Measurements from ENCODE around the gene CTTNBP2. TPM values are rescaled to one million over a fixed set of nuclear protein-coding genes. Genes with fewer than 3 reads are reported as not detected.
A peak's percentile ranks its signal among the peaks of the same experiment; 100 is the strongest.

The CTTNBP2 gene
- total and polyA plus RNA-seq, 9 donors: 2.6 to 18.4 (median 10.0) TPM

DNA sequence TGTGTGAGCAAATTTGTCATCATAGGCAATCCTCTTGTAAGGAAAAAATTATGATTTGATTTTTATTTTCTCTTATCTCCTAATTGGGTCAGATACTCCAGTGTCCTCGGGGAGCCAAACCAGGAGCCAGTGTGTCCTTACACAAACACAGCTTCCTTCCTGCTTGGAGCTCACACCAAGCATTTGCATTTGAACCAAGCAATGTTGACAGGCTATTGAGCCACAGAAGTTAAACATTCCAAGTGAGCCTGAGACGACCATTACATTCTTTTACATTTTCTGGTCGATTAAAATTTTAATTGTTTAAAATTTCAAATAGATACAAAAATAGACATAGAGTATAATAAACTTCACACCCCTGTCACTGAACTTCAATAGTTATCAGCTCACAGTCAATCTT lies 198.6 kb downstream of the CTTNBP2 start:
- no peak overlapping the region for H3K4me3 ChIP-seq
- H3K36me3 ChIP-seq: no peaks in the 10 kb centered on the region
- intact Hi-C loops (cut with DNase I): no loop called here
- no peaks in the 10 kb centered on the region for H3K27me3 ChIP-seq
- H3K9me3 ChIP-seq: no peaks in the 10 kb centered on the region
- 10 to 13% (median 12%) methylated on average over 3 of the region's 3 CpGs for WGBS, 3 donors
- H3K4me1 ChIP-seq (ENCODE audit: insufficient read depth): no peaks in the 10 kb centered on the region
- DNase-seq: no peak
- TF ChIP-seq POLR2A (IDR thresholded peaks at IDR 0.05) (no peak), EP300 (IDR thresholded peaks at IDR 0.05) (no peak)
- TF ChIP-seq, protein P1, sequence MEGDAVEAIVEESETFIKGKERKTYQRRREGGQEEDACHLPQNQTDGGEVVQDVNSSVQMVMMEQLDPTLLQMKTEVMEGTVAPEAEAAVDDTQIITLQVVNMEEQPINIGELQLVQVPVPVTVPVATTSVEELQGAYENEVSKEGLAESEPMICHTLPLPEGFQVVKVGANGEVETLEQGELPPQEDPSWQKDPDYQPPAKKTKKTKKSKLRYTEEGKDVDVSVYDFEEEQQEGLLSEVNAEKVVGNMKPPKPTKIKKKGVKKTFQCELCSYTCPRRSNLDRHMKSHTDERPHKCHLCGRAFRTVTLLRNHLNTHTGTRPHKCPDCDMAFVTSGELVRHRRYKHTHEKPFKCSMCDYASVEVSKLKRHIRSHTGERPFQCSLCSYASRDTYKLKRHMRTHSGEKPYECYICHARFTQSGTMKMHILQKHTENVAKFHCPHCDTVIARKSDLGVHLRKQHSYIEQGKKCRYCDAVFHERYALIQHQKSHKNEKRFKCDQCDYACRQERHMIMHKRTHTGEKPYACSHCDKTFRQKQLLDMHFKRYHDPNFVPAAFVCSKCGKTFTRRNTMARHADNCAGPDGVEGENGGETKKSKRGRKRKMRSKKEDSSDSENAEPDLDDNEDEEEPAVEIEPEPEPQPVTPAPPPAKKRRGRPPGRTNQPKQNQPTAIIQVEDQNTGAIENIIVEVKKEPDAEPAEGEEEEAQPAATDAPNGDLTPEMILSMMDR (IDR thresholded peaks at IDR 0.05): no peak
- no peak overlapping the region for H3K27ac ChIP-seq

DNA sequence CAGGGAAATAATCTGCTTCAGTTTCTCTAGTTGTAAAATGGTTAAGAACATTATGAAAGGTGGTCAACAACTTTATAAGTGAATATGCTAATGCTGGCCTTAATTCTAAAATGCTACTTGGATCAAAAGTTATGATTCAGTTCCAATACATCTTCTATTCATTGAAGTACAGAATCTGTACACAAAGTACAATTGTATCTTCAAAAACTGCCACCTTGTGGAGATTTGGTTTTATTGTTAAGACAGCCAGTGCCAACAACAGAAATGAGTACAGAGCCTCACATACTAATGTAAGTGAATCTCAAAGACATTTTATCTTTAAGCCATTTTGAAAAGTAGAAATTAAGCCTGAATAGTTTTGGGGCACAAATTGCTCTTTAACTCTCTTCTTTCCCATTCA lies 199.4 kb downstream of the CTTNBP2 start:
- intact Hi-C loops (cut with DNase I): no loop called here
- no peaks in the 10 kb centered on the region for H3K4me1 ChIP-seq (ENCODE audit: insufficient read depth)

DNA sequence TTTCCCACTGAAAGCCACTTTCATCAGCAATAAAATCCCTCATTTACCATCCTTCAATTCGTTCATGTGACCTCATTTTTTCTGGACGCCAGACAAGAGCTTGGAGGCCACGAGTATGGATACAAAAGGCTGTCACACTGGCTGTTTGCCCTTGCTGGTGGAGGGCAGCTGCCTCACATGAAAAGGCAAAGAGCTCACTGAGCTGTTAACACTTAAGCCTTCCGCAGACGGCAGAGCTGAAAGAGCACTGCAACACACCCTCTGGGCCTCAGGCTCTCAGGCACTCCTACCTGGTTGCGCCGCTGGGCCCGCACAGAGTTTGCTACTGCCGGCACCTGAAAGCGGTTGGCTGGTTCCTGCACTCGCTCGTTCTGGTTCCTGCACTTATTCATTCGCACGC lies 199.9 kb downstream of the CTTNBP2 start:
- H3K4me3 ChIP-seq: no peak overlapping the region
- no peaks in the 10 kb centered on the region for H3K27me3 ChIP-seq
- H3K4me1 ChIP-seq (ENCODE audit: insufficient read depth): no peaks in the 10 kb centered on the region
- peak in 1 of 5 donors; percentile 7 for DNase-seq
- no peaks in the 10 kb centered on the region for H3K9me3 ChIP-seq
- no peaks in the 10 kb centered on the region for H3K36me3 ChIP-seq
- 77 to 81% (median 80%) methylated on average over 14 of the region's 14 CpGs for WGBS, 3 donors
- intact Hi-C loops (cut with DNase I): no loop called here
- no peak overlapping the region for H3K27ac ChIP-seq
- no peak for TF ChIP-seq POLR2A (IDR thresholded peaks at IDR 0.05)
- no peak for TF ChIP-seq EP300 (IDR thresholded peaks at IDR 0.05)
- TF ChIP-seq, protein P1 (IDR thresholded peaks at IDR 0.05): no peak

More for the DNA sequence above, 199.4 kb downstream of the CTTNBP2 start:
- no peak overlapping the region for H3K4me3 ChIP-seq
- DNase-seq: no peak
- no peaks in the 10 kb centered on the region for H3K9me3 ChIP-seq
- no peaks in the 10 kb centered on the region for H3K36me3 ChIP-seq
- TF ChIP-seq, protein P1 (IDR thresholded peaks at IDR 0.05): no peak
- TF ChIP-seq POLR2A (IDR thresholded peaks at IDR 0.05) (no peak), EP300 (IDR thresholded peaks at IDR 0.05) (no peak)
- H3K27ac ChIP-seq: no peak overlapping the region
- no peaks in the 10 kb centered on the region for H3K27me3 ChIP-seq

DNA sequence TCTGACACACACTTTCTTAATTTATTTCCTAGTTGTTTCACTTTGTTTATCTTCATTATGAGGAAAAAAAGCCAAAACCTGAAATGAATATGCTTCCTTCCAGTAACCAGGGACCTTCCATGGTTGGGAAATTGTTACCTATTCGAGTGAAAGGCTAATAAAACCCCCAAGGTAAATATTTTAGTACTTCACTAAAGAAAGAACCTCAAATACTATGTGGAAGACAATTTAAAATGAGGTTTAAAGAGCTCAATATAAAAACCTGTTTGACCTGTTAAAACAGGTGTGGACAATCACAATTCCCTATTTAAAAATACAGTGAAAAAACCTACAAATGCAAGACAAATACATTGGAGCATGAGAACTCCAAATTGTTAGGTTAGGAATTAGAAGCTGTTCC lies 200.8 kb downstream of the CTTNBP2 start:
- intact Hi-C loops (cut with DNase I): no loop called here
- Histone ChIP-seq H3K9me3 (no peaks in the 10 kb centered on the region), H3K27ac (no peak overlapping the region), H3K36me3 (no peaks in the 10 kb centered on the region), H3K27me3 (no peaks in the 10 kb centered on the region), H3K4me3 (no peak overlapping the region), H3K4me1 (ENCODE audit: insufficient read depth) (no peaks in the 10 kb centered on the region)
- WGBS, 3 donors: 58 to 74% (median 63%) methylated on average over 1 of the region's 1 CpG
- DNase-seq: no peak
- TF ChIP-seq EP300 (IDR thresholded peaks at IDR 0.05) (no peak), POLR2A (IDR thresholded peaks at IDR 0.05) (no peak)
- TF ChIP-seq, protein P1 (IDR thresholded peaks at IDR 0.05): no peak

DNA sequence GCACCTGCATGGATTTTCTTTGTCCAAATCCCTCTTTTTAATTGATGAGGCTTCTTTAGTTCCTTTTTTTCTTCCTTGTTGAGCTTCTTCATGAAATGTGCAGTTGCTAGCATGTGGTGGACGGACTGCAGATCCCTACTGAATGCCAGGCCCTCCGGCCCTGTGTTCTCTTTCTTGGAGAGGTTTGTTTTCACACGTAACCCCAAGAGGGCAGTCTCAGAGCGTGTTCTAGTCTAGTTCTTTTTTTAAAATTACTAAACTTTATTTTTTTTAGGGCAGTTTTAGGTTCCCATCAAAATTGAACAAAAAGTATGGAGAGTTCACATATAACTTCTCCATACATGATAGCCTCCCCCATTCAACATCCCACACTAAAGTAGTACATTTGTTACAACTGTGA lies 203.4 kb downstream of the CTTNBP2 start:
- no peak overlapping the region for H3K4me3 ChIP-seq
- intact Hi-C loops (cut with DNase I): no loop called here
- WGBS, 3 donors: 43 to 49% (median 45%) methylated on average over 4 of the region's 4 CpGs

More for the DNA sequence above, 203.4 kb downstream of the CTTNBP2 start:
- DNase-seq: no peak
- Histone ChIP-seq H3K27me3 (no peaks in the 10 kb centered on the region), H3K36me3 (no peaks in the 10 kb centered on the region), H3K27ac (no peak overlapping the region), H3K9me3 (no peaks in the 10 kb centered on the region), H3K4me1 (ENCODE audit: insufficient read depth) (no peaks in the 10 kb centered on the region)
- TF ChIP-seq, protein P1 (IDR thresholded peaks at IDR 0.05): no peak
- TF ChIP-seq EP300 (IDR thresholded peaks at IDR 0.05) (no peak), POLR2A (IDR thresholded peaks at IDR 0.05) (no peak)
